GM19193 (cell line): ENCODE measurements around the gene AIMP1.

Source experiments
- POLR2A ChIP-seq: IDR thresholded peaks from 4 replicates; pipeline ENCODE4 v1.6.1; 2011; ENCODE audit not compliant: insufficient read depth, insufficient read length; ENCODE audit errors: extremely low read depth

The AIMP1 gene

GRCh38 chr4:106301393-106302061, 14.8 kb upstream of the AIMP1 start:
- no peak for TF ChIP-seq POLR2A

- TF ChIP-seq POLR2A: no peak
Measured at GRCh38 chr4:106302062-106302438, 14.3 kb upstream of the AIMP1 start.

DNA sequence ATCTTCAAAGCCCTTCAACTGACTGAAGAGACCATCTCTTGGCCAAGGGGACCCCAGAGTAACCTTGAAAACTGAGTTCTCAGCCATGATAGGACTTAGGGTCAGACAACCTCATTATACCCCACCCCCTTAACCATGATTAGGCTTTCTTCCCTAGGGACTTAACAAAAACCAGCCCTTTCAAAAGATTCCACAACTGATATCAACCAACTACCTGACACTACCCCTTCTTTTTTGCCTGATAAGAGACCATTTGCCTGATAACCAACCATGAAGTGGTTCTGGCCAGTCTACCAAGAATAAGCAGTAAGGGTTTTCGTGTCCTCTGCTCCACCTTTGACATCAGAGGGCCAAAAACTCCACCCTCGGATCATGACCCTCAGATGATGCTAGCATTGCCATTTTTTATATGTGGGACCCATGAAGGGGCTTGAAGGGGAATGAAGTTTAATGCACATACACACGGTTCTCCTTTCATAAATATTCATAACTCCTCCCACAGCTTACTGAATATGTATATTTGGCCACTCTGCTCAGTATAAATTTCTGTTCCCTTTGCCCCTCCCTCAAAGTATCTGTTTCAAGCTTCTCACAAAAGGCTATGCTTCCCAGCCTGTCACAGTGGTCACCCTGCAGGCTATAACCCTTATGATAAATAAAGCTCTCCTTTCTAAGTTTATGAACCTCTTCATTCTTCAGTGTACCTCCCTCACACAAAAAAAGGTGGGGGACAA, 12.6 kb upstream of the AIMP1 start:
- no peak for TF ChIP-seq POLR2A

DNA sequence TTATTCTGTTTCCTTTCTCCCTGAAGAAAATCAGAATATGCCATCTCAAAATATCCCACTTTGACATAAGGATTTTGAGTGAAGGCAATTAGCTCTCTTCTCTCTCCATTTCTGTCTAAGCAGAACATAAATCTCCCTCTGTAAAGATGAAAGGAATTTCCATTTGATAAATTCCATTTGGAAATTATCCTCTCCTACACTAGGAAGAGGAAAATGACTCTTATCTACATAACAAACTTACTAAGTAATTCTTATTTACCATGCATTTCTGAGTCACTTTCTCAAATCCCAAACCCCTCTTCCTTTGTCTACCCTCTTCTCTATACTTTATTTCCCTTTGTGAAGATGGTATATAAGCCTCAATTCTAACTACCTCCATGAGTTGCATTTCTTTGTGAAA, 11.7 kb upstream of the AIMP1 start:
- TF ChIP-seq POLR2A: no peak

GRCh38 chr4:106305435-106306055, 10.8 kb upstream of the AIMP1 start:
- no peak for TF ChIP-seq POLR2A

DNA sequence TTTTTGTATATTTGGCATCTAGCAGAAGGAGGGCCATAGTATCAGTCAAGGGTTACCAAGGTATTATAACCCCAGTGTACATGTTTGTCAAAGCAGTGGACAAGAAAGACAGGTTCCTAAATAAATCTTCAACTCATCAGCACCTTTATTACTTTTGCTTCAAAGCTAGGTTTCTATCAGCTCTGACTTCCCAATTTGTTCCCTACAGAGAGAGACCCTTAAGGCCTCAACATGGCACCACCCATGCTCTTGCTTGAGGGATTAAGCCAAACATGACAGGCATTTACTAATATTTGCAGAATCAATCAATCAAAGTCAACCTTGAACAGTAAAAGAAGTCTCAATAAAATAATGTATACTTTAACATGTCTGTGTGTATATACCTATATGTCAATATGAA, 9.8 kb upstream of the AIMP1 start:
- TF ChIP-seq POLR2A: no peak

DNA sequence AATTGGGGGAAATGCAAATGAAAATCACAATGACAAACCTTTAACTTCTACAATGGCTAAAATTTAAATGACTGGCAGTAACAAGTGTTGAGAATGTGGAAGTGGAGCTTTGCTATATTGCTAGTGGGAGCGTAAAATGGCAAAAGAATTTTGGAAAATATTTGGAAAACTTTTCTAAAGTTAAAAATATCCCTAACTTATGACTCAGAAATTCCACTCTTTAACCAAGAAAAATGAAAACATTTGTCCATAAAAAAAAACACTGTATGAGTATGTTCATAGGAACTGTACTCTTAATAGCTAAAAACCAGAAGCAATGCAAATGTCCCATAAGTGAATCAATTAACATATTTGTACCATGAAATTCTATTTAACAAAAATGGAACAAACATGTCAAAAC, 4.0 kb upstream of the AIMP1 start:
- no peak for TF ChIP-seq POLR2A

GRCh38 chr4:106312997-106313522, 3.3 kb upstream of the AIMP1 start:
- no peak for TF ChIP-seq POLR2A

- no peak for TF ChIP-seq POLR2A
Measured at GRCh38 chr4:106314960-106315359, 1.4 kb upstream of the AIMP1 start.

DNA sequence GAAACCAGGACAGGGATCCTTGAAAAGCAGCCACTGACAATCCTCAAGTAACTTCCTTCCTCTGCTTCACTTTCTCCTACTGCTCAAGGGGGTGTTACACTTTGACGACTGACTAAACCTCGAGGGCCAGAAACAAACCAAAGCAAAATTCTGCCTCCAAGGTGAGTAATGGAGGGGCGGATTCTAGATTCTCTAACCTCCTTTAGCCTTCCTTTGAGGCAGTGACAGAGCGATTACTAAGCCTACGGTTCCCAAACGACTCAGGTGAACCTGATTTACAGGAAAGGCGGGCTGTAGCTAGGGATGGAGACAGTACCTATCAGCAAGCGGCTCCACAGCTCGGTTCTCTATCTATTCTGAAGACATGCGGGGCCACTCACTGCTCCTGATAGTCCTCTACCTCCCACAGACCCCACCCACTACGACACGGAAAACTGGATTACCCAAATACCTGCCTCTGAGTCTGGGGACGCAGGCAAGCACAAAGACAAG, 828 bp upstream of the AIMP1 start:
- TF ChIP-seq POLR2A: no peak

DNA sequence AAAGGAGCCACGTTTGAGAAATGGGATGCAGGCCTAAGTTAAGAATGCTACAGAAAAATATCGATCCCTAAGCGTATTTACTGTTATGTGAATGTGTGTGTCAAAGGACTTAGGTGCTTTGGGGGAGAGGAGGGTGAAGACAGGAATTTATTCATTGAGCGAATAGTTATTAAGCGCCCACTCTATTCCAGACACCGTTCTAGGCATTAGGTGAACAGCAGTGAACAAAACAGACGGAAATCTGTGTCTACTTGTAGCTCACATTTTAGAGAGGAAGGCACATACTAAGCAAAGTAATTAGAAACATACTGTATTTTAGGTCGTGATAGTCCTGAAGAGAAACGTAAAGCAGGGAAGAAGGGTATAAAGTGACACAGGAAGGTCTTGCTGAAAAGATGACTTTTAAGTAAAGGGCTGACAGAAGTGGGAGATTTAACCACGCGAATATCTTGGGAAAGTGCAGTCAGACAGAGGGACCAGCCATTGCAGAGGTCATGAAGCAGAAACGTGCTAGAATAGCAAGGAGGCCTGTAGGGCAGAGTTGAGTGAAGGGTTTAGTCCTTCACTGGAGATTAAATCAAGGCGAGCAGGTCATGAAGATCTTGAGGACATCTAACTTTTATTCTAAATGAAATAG, 541 bp downstream of the AIMP1 start:
- TF ChIP-seq POLR2A: no peak

GRCh38 chr4:106317815-106318214, 1.5 kb downstream of the AIMP1 start:
- no peak for TF ChIP-seq POLR2A

DNA sequence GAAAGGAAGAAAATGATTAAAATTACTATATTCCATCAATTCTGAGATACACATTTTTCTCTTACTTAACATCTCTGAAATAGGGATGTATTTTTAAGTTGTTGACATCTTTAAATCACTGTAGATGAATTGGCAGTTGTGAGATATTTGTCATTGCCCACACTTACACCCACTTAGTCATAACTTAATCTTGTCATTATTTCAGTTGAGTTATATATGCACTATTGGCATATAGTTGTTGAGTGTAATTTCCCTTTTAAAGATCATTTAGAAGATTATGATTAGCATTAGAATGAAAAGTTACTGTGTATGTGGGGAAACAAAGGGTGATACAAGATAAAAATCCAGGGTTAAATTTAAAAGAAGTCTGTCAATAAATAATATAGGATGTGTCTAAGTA, 2.2 kb downstream of the AIMP1 start:
- no peak for TF ChIP-seq POLR2A

- TF ChIP-seq POLR2A: no peak
Measured at GRCh38 chr4:106320235-106320634, 3.9 kb downstream of the AIMP1 start.

DNA sequence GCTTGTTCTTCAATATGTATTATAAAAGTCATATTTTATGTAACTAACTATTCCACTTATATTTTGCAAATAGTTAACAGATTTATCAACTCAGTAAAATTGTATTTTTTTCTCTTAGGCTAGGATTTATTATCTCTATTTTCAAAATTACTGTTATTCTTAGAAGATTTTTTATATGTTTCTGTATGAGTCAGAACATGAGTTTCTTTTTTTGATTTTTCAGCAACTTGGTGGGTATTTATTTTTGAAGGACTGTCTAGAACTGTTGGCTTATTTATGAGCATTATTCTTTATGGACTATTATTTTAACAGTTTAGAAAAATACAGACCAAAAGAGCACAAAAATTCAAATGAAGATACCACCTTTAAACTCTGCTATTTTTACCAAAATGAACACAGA, 6.8 kb downstream of the AIMP1 start:
- no peak for TF ChIP-seq POLR2A
